HCT116 (cell line): ENCODE measurements around the gene TMEM128.

Experiments
- CTCF ChIP-seq, 3 experiments: fragments of 200-600 bp in 1 of 3; sonication (generic) in 1 of 3; IDR thresholded peaks in 2 of 3; conservative IDR thresholded peaks in 1 of 3; 2 replicates each; pipeline ENCODE4 v1.5.1; 2012 to 2017; ENCODE audit warnings: low read depth in 2 of 3, low read length in 2 of 3, antibody characterized with exemption in 1 of 3, borderline replicate concordance in 1 of 3, control low read depth in 1 of 3, mild to moderate bottlenecking in 1 of 3, mixed read lengths in 1 of 3, mixed run types in 1 of 3, moderate library complexity in 1 of 3; ENCODE audit not compliant: insufficient read depth in 1 of 3
- EZH2 ChIP-seq: fragments of 200-600 bp; sonication (generic); IDR thresholded peaks from 2 replicates; pipeline ENCODE4 v1.6.1; 2017; ENCODE audit warnings: antibody characterized with exemption, mixed run types
- EZH2phosphoT487 ChIP-seq: fragments of 200-600 bp; IDR thresholded peaks from 2 replicates; pipeline ENCODE4 v1.6.1; 2018; ENCODE audit warnings: antibody characterized with exemption, borderline replicate concordance
- MAX ChIP-seq: IDR thresholded peaks from 2 replicates; pipeline ENCODE4 v1.6.1; 2012
- POLR2A ChIP-seq: IDR thresholded peaks from 2 replicates; pipeline ENCODE4 v1.7.0; 2011; ENCODE audit warnings: borderline replicate concordance; ENCODE audit not compliant: insufficient read depth, insufficient read length; ENCODE audit errors: extremely low read depth
- REST ChIP-seq: IDR thresholded peaks from 2 replicates; pipeline ENCODE4 v1.6.1; 2012; ENCODE audit warnings: low read depth
- SRF ChIP-seq: IDR thresholded peaks from 2 replicates; pipeline ENCODE4 v1.6.1; 2012; ENCODE audit warnings: low read depth
- TCF7L2 ChIP-seq: IDR thresholded peaks from 2 replicates; pipeline ENCODE4 v1.7.0; 2011; ENCODE audit warnings: borderline replicate concordance, inconsistent platforms; ENCODE audit not compliant: insufficient read depth, insufficient read length; ENCODE audit errors: extremely low read depth
- ZNF274 ChIP-seq: fragments of 200-500 bp; sonication (Bioruptor generic); IDR thresholded peaks from 2 replicates; pipeline ENCODE4 v1.6.1; 2014; ENCODE audit warnings: mild to moderate bottlenecking, low read depth, low read length, inconsistent platforms

GRCh38 chr4:4195354-4195753, 52.7 kb downstream of the TMEM128 start:
- TF ChIP-seq CTCF (IDR thresholded peaks at IDR 0.05 in 2 of 3, conservative IDR thresholded peaks at IDR 0.05 in 1 of 3; ENCODE audit: borderline replicate concordance in 1 of 3, insufficient read depth in 1 of 3, low read depth in 2 of 3, low read length in 2 of 3), result no peak
- TF ChIP-seq EZH2, result no peak
- TF ChIP-seq SRF, result no peak
- no peak for TF ChIP-seq POLR2A
- no peak for TF ChIP-seq ZNF274
- no peak for TF ChIP-seq MAX
- no peak for TF ChIP-seq TCF7L2
- TF ChIP-seq EZH2phosphoT487, result no peak
- TF ChIP-seq REST, result no peak
